Effector memory CD4-positive, alpha-beta T cell (primary cell): Measurements from ENCODE around the gene SYNGAP1.
"Not testable (repeated sequence)": the region's sequence is repeated elsewhere in the genome, so short reads cannot be mapped to it uniquely, and the experiment has no call there.

Experiments
- DNase-seq, 3 donors: peaks; one replicate each; pipeline ENCODE4 v3.0.0-alpha.2; 2020
- H3K27ac ChIP-seq: 2 replicates; pipeline ENCODE4 v1.7.0; 2013; ENCODE audit warnings: mild to moderate bottlenecking, low read length, moderate library complexity; ENCODE audit not compliant: insufficient read depth, poor library complexity, severe bottlenecking
- H3K27me3 ChIP-seq: replicated peaks from 2 replicates; pipeline ENCODE4 v1.7.0; 2013; ENCODE audit warnings: mild to moderate bottlenecking, low read length; ENCODE audit not compliant: insufficient read depth, control insufficient read depth, poor library complexity, severe bottlenecking
- H3K36me3 ChIP-seq: 2 replicates; pipeline ENCODE4 v1.7.0; 2013; ENCODE audit warnings: mild to moderate bottlenecking, low read length, moderate library complexity; ENCODE audit not compliant: control insufficient read depth, insufficient read depth
- H3K4me1 ChIP-seq: 2 replicates; pipeline ENCODE4 v1.7.0; 2013; ENCODE audit warnings: low read length, mild to moderate bottlenecking; ENCODE audit not compliant: control insufficient read depth, insufficient read depth, poor library complexity, severe bottlenecking
- H3K4me3 ChIP-seq: 2 replicates; pipeline ENCODE4 v1.7.0; 2013; ENCODE audit warnings: low read length, low read depth, mild to moderate bottlenecking; ENCODE audit not compliant: insufficient read depth, poor library complexity, severe bottlenecking
- H3K9me3 ChIP-seq: 2 replicates; pipeline ENCODE4 v1.7.0; 2013; ENCODE audit warnings: mild to moderate bottlenecking, low read length, moderate library complexity; ENCODE audit not compliant: control insufficient read depth
- total RNA-seq, 3 donors: gene quantifications; one replicate each; lab custom pipeline; 2026; lab: John Stamatoyannopoulos, UW

Gene SYNGAP1
- total RNA-seq: 33.0 to 76.5 (median 74.9) reads per million in 3 donors

- Histone ChIP-seq H3K4me1 (peaks cover 35% of the 10 kb centered on the region), H3K36me3 (peaks cover 14% of the 10 kb centered on the region), H3K27ac (peak within 1 kb of the TSS; percentile 94), H3K4me3 (peak within 1 kb of the TSS; percentile 15), H3K9me3 (no peaks in the 10 kb centered on the region), H3K27me3 (no peaks in the 10 kb centered on the region)
- DNase-seq: no peak
These were observed at the start of gene SYNGAP1 for GRCh38 chr6:33419580-33420490. Gene SYNGAP1 (plus strand): TSS chr6:33420065. CDS start chr6:33420265, 200 bp downstream.

GRCh38 chr6:33371901-33372300, 48.0 kb upstream of the SYNGAP1 start:
- H3K27ac ChIP-seq, H3K4me3 ChIP-seq, DNase-seq, H3K27me3 ChIP-seq, H3K36me3 ChIP-seq, H3K4me1 ChIP-seq, H3K9me3 ChIP-seq: not testable (repeated sequence)

GRCh38 chr6:33372526-33373123, 47.2 kb upstream of the SYNGAP1 start:
- Histone ChIP-seq H3K9me3 (no peaks in the 10 kb centered on the region), H3K4me3 (no peak overlapping the region), H3K4me1 (peaks cover 3% of the 10 kb centered on the region), H3K27ac (no peak overlapping the region), H3K27me3 (no peaks in the 10 kb centered on the region), H3K36me3 (no peaks in the 10 kb centered on the region)
- DNase-seq: no peak

GRCh38 chr6:33373960-33374910, 45.6 kb upstream of the SYNGAP1 start:
- H3K9me3 ChIP-seq: no peaks in the 10 kb centered on the region
- H3K36me3 ChIP-seq: no peaks in the 10 kb centered on the region
- no peak for DNase-seq
- H3K4me3 ChIP-seq: no peak overlapping the region
- no peak overlapping the region for H3K27ac ChIP-seq
- peaks cover 3% of the 10 kb centered on the region for H3K4me1 ChIP-seq
- H3K27me3 ChIP-seq: no peaks in the 10 kb centered on the region

GRCh38 chr6:33375143-33375671, 44.7 kb upstream of the SYNGAP1 start:
- Histone ChIP-seq H3K27me3 (no peaks in the 10 kb centered on the region), H3K27ac (no peak overlapping the region), H3K9me3 (no peaks in the 10 kb centered on the region), H3K36me3 (no peaks in the 10 kb centered on the region), H3K4me1 (peaks cover 3% of the 10 kb centered on the region), H3K4me3 (no peak overlapping the region)
- no peak for DNase-seq

GRCh38 chr6:33377171-33377570, 42.7 kb upstream of the SYNGAP1 start:
- no peaks in the 10 kb centered on the region for H3K9me3 ChIP-seq
- no peak overlapping the region for H3K4me3 ChIP-seq
- no peaks in the 10 kb centered on the region for H3K27me3 ChIP-seq
- H3K4me1 ChIP-seq: peaks cover 3% of the 10 kb centered on the region
- H3K36me3 ChIP-seq: no peaks in the 10 kb centered on the region
- H3K27ac ChIP-seq: no peak overlapping the region
- DNase-seq: no peak

GRCh38 chr6:33379184-33379583, 40.7 kb upstream of the SYNGAP1 start:
- H3K27me3 ChIP-seq, H3K4me1 ChIP-seq, H3K27ac ChIP-seq, H3K36me3 ChIP-seq, H3K4me3 ChIP-seq, H3K9me3 ChIP-seq, DNase-seq: not testable (repeated sequence)

- H3K27me3 ChIP-seq: no peaks in the 10 kb centered on the region
- no peak for DNase-seq
- H3K4me3 ChIP-seq: no peak overlapping the region
- no peak overlapping the region for H3K27ac ChIP-seq
- no peaks in the 10 kb centered on the region for H3K4me1 ChIP-seq
- H3K9me3 ChIP-seq: no peaks in the 10 kb centered on the region
- H3K36me3 ChIP-seq: no peaks in the 10 kb centered on the region
These were observed 39.4 kb upstream of the SYNGAP1 start for GRCh38 chr6:33380272-33380981.
